Measurements from ENCODE around the gene POLA1.
A peak's percentile ranks its signal among the peaks of the same experiment; 100 is the strongest.

POLA1 gene

DNA sequence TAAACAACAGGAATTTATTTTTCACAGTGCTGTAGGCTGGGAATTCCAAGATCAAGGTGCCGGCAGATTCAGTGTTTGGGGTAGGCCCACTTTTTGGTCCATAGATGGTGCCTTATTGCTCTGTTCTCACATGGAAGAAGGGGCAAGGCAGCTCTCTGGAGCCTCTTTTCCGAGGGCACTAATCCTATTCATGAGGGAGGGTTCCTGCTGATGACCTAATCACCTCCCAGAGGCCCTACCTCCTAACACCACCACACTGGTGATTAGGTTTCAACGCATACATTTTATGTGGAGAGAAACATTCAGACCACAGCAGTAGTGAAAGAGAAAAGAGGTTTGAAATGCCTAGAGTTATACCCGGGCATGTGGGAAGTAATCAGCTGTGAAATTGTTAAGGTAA is 1.4 kb upstream of the POLA1 start:
- DNase-seq = no peak

DNA sequence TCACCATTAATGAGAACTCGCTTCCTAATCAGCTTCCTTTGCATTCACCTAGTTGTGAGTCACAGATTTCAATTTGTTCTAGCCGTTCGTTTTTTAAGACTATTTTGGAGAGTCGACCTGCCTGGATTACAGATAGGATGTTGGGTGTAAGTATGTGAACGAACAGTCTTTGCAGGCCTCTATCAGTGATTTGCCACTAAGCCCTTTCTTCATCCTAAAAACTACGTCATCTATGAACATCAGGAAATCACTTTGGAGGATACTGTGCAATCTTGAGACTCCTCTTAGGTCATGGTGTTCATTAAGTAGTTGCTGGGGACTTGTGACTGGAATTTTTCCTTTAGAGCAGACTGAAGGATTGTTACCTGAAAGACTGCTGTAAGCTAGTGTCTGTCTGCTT is 1.1 kb downstream of the POLA1 start:
- no peak for DNase-seq

DNA sequence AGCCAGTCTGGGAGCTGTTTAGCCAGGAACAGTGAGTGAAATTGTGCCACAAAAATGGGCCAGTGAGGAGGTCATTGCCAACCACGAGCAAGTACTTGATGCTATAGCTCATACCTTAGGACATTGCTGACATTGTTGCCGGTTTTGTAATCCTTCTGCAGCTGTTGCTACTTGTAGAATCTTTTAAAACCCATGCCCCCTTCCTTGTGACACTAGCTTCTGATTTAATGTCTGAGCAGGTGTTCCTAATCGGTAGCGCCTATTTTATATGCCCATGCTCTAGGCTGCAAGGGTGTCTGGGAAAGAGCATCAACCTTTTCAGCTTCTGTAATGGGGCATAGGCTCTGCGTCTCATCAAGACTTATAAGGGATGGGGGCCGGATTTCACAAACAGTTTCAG is 2.6 kb downstream of the POLA1 start:
- no peak for DNase-seq

DNA sequence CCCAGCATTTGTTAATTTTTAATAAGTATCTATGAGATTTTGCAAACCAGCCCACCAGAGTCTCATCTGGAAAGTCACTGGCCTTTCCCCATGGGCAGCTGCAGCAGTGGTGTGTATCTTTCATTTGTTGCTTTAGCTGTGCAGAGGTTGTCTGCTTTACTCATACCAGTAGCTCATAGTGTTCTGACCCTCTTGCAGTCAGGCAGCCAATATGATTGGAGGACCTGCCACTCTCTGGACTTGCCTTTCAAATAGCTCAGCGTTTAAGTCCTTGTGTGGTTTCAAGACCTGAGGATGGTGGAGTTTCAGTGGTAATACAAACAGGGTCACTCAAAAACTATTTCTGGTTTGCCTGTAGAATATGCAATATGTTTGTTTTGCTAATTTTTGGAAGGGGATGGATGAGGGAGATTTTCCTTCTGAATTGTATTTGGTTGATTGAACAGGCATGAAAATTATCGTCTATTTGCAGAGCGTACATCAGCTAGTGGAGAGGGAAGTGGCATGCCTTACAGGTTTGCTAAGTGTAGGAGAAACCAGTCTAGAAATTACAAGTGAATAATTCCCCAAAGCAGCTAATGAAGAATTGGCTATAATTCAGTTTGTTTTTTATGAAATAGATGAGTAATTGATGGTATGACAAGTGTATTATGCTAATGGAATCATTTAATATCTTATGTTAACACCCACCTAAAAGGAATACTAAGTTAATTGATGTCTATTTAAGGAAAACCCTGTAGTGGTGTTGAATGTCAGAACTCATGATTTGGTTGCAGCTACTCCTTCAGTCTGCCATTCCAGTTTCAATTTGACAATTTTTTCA is 8.9 kb downstream of the POLA1 start:
- no peak for DNase-seq

DNA sequence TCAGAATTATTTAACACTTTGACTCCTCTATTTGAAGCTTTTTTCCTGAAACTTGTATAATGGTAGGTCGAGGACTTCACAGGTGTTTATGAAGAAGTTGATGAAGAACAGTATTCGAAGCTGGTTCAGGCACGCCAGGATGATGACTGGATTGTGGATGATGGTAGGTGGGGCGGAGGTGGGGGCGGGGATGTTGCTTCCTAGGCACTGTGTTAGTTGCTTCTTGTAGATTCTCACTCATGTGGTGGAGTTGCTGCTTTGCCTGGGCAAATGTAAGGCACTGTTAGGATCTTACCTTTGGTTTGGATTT is 9.4 kb downstream of the POLA1 start:
- no peak for DNase-seq

DNA sequence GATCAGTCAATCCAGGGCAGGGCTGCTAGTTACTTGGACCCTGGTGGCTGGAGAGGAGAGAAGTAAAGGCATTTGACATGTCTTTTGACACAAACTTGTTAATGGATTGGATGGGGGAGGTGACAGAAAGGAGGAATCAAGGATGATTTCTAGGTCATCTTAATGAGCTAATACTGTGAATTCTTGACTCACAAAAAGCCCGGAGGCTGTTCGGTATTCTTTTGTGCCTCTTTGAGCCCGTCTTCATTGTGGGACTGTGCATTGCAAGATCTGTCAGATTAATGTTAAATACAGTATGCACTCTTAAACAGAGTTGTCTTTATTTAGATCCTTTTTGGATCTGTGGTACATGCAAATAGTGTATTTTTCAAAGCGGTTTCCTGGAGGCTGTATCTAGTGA is 25.1 kb downstream of the POLA1 start:
- DNase-seq = no peak

DNA sequence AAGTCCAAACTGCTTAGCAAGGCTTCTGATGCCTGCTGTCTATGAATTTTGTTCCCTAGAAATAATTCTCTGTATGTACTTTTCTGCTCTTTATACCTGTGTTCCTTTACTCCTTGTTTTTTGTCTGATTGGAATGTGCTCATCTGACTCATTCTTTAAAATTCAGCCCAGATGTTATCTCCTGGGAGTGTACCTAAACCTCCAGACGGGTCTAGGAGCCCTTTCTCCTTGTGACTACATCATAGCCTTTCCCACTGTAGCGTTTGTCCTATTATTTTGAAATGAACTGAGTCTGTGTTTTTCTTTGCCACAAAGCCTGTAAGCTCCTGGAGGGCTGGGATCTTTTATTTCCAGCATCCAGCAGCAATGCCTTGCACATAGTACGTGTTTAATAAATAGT is 26.3 kb downstream of the POLA1 start:
- no peak for DNase-seq

DNA sequence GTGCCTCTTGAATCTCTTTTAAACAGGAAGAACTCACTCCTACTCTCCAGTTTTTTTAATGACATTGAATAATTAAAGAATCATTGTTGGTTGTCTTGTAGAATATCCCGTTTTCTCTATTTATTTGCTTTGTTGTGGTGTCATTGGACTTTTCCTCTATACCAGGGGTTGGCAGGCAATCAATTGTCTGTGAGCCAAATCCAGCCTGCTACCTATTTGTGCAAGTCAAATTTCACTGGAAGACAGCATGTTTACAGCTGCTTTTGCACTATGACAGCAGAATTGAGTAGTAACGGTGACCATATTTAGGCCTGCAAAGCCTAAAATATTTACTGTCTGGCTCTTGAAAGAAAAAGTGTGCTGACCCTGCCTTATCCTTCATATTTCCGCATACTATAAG is 34.8 kb downstream of the POLA1 start:
- DNase-seq = no peak

DNA sequence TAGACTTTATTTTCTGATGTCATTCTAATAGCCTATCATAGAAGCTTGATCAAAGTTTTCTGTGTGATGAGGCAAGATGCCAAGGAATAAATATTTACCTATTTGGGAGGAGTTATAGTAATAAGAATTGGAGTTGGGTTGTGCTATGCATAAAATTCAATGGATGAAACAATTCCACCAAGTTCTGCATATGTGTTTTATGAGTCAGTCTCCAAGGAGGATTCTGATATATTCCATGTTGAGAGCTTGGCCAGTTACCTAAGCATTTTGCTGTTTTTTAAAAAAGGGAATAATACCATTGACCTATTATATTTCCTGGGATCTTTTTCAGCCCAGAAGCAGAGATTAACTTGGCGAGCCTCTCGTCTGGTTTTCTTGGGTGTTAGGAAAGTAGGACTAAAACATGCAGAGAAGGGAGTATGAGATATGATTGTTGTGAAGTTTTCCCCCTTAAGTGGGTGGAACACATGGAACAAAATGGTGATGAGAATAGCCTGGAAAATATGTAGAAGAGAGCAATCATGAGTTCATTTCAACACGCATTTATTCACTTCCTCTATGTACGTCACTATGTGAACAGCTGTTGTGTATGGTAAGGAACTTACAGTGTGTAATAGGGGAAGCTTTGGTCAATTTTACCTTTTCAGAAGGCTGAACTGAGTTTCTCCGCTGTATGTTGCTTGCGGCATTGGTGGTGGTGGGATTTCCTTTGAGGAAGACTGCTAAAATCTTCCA is 39.2 kb downstream of the POLA1 start:
- DNase-seq = no peak

DNA sequence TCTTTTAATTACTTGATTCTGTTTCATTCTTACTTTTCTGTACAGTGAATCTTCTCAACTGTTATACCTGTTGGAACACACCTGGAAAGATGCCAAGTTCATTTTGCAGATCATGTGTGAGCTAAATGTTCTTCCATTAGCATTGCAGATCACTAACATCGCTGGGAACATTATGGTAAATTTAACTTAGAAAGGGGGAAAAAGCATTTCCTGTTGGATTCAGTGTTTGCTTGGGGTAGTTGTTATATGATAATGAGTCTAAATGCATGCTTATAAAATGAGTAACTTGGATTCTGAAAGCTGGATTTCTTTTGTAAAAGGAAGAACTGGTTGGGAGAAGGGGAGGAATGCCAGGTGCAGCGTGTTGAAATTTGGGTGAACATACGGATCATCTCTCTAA is 47.6 kb downstream of the POLA1 start:
- no peak for DNase-seq

DNA sequence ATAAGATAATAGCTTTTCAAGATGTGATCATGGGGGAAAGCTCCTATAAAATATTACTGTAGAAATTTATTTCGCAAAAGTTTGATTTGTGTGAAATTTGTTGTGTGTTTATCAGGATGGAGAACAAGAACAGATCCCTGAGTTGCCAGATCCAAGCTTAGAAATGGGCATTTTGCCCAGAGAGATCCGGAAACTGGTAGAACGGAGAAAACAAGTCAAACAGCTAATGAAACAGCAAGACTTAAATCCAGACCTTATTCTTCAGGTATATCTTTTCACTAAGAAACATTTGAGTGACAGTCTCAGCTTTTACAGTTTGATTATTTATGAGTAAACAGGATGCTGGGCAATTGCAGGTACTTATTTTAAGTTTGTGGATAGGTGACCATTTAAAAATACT is 54.5 kb downstream of the POLA1 start:
- DNase-seq = no peak

DNA sequence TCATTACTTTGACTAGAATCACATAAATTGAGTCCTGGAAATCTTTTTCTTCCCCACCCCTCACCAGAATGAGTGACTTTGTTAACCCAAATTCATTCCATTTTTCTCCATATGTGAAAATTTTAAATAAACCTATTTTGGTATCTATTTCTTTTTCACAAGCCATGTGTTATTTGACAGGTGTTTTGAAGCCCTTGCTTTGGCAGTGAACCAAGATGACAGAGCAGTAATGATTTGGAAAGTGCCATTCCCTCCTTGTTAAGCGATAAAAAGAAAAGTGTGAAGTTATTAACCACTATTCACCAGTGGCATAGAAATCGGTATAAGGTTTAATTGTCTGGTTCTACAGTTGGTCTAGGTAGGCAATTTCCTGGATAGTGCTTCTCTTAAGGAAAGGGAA is 66.1 kb downstream of the POLA1 start:
- DNase-seq = no peak

DNA sequence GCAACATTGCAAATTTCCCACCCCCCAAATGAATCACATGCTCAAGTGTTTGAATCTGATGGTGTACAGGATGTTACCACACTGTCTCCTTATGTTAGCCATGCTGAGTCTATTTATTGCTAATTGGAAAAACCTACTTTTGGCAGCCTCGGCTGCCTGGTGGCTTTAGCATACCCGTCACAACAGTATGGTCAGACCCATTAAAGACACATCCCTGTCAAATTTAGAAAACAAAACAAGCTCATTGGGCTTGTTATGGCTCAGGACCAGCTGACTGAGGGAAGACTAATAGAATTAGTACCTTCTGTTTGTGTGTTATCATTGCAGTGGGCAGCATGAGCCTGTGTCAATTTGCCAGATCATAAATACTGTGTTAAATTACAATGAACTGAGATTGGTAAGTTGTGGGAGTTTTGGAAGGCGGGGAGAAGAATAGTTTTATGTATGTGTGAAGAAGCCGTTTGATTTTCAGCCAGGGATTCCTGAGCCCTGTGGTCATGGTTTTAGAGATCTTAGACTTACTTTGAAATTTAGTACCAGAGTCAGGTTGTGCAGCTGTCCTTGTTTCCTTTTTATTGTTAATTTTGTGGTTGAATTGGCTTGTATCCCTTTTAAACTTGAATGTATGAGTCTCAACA is 66.8 kb downstream of the POLA1 start:
- no peak for DNase-seq

DNA sequence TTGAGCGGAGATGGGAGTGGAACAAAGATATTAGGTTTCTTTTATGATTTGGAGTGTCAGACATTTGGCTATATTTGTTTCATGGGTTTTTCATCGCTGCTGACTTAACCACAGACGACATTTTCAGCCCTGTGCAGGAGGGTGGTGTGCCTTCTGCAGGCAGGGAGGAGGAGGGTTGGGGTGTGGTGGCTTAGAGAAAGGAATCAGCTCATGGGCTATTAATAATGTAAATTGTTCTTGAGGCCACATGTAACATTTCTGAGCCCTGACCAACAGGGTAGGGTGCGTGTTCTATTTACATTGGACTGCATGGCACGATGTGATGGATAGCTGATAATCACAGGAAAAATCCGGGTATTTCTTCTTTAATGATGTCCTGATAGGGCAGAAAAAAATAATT is 67.6 kb downstream of the POLA1 start:
- no peak for DNase-seq

DNA sequence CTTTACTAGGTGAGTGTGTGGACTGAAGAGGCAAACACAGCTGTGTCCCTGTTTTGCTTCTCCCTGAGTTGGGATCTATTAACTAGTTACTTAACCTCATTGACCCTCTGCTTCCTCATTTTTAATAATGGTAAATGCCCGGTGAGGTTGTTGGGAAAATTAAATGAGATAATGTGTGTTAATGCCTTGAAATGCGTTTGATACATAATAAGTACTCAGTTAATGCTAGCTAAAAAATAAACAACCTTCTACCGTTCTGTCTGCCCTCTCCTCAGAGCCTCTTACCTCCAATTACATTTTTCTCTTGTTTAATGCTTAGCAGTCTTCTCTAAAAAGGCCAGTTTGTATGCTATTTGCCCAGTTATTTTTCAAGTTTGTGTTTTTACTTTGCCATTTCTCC is 70.3 kb downstream of the POLA1 start:
- DNase-seq = no peak

DNA sequence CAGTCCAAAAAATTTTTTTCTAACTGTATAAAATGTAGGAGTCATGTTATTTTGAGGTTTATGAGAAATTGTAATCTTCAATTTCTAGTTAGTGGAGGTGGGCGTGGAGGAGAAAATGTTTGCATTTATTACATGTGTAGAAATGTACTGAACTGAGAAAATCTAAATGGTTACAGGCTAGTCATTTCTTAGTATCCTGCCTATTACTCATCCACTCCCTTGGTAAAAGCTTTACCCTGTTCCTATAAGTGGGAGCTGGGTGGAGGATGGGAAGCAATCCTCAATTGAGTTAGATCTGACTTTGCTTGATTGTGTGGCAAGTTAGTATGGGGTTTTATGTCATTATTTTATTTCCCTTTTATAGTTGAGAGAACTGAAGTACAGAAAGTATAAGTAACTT is 73.8 kb downstream of the POLA1 start:
- no peak for DNase-seq

DNA sequence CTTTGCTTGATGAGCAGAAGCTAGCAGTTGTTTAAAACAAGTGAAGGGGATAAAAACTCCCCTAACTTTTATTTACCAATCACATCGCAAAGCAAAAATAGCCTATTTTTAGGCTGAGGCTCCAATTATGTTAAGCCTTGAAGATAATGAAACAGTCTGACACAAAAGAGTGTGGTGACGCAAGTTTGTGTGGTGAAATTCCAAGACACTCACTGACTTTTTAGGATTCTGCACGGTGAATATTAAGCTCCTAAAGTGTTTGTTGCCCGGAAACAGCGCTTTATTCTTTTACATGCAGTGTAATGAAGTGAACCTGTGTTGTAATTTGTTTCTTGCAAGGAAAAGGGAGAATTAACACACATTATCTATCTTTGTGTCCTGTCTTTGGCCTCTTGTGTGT is 74.8 kb downstream of the POLA1 start:
- DNase-seq = no peak

DNA sequence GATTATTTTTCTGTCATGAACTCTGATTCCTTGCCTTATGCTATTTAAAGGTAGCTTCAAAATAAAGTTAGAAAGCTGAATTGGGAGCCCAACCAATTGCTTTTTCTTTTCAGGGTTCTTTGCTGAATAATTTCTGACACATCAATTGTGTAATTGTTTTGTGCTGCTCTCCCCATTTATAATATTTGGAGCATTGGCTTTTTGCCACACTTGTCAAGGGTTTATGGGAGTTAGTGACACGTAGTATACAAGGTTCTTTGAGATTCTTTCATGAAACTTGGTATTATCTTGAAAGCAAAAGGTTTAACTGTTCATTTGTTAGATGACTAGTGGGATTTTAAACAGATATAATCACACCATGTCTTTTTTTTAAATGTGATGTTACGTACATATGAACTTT is 80.9 kb downstream of the POLA1 start:
- DNase-seq = no peak

DNA sequence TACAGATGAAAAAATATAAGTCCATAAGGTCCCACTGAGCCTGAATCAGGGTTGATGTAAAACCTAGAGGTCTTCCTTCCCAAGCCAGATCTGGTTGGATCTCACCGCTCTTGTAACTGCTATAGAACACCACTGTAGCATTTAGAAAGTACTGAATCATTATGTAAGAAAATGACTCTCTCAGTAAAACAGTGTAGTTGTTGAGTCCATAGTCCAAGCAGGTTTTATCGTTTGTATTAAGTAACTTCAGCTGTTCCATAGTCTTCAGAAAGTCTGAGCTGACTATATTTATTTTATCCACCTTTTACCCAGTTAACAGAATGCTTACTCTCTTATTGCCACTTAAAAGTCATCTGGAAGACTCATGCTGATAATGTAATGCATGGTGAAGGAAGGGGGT is 82.2 kb downstream of the POLA1 start:
- no peak for DNase-seq

DNA sequence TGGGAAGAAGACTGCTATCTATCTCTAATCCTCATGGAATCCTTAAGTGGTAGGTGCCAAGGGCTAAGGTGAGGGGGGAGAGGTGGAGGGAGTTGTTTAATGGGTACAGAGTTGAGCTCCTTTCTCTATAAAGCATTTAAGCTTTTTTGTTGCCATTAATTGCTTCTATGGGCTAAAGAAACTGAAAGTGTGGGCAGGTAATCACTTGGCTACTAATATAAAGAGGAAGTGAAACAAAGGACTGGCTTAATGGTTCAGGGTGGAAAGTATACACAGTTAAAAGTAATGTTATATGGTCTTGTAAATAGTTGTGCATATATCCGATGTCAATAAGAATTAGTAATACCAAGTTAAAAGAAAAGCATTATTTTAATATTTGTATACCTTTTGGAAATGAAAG is 83.9 kb downstream of the POLA1 start:
- DNase-seq = peak; percentile 57

DNA sequence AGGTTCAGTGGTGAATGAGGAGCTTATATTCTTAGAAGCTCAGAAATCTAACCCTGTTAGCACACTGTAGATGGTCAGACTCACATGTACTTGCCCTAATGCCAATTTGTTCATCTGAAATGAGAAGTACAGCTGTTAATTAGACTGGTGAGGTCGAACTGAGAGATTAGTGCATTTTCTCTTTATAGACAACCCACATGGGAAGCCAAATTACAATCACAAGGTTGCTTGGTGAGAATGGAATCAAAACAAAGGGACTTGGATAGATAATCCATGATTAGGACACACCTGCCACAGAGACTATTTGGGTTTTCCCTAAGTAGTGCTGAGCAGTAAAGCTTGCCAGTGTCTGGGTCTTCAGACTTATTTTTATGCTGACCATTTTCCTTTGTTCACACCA is 88.3 kb downstream of the POLA1 start:
- no peak for DNase-seq

DNA sequence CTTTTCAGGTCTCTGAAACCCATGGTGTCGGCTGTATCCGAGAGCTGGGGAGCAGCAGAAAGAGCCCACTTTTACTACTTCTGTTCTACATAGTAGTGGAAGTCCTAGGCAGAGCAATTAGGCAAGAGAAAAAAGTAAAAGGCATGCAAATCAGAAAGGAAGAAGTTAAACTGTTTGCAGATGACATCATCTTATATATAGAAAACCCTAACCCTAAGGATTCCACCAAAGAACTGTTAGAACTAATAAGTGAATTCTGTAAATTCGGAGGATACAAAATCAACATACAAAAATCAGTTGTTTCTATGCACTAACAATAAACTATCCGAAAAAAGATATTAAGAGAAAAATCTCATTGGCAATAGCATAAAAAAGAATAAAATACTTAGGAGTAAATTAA is 95.3 kb downstream of the POLA1 start:
- DNase-seq = no peak

DNA sequence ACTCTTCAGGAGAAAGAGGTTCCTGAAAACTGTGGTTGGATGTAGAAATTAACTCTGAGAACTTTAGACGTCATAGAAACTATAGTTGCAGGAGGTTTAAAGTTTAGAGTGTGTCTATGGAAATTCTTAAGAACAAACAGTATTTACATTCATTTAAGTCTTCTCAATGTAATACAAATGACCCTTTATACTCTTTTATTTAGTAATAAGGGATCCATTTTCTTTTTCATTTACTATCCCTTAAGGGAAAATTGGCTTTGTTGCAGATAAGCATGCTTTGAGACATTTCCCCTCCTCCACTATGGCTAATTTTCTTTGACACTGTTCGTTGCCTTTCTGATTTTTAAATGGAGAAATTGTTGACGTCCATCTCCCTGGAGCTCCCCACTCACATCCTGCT is 96.4 kb downstream of the POLA1 start:
- DNase-seq = no peak

DNA sequence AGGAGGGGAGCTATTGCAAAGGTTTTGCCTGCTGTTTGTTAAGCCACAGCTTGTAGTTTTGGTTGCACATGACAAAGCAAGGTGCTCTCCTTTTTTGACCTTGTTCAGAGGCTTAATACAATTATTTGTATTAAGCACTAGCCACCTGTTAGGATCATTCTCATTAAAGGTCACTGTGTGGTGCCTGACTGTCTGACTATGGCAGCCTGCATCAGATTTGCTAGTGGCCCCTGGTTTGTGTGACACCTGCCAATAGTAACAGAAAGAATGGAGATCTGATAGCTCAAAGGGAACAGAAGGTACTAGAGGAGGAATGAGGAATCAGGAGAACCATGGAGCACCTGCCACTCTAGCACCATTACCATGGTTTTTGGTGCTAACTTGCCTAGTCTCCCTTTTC is 102.5 kb downstream of the POLA1 start:
- no peak for DNase-seq

DNA sequence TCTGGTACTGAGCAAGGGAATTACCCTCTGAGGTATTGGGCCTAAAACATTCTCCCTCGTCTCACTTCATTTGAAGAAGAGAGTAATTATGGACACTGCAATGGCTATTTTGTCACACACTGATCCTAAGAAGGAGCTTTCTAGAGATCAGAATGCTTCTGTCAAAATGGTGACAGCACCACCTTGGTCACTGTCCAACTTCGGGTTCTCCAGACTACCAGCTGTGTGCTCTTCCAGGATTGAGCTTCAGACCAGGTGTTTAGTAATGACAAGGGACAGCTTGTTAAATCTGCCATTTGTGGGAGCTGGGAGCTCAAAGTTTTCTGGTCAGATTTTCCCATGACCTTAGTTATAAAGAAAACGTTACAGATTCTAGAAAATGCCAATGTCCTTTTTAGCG is 105.4 kb downstream of the POLA1 start:
- no peak for DNase-seq
